GM23338 (cell line): Measurements from ENCODE around the gene CDKN2AIP. TPM values are rescaled to one million over a fixed set of nuclear protein-coding genes. Genes with fewer than 3 reads are reported as not detected.

Experiments used
- ATAC-seq: fragments of 200-7000 bp; cut with Tn5 transposase; 3 replicates; pipeline ENCODE4 v1.9.1; 2020
- DNase-seq: peaks from one replicate; pipeline ENCODE4 v3.0.0-alpha.2; 2015; ENCODE audit warnings: low spot score
- H2AFZ ChIP-seq: fragments of 200-600 bp; sonication (generic); 2 replicates; pipeline ENCODE4 v1.8.0; 2016; ENCODE audit warnings: antibody characterized with exemption, mild to moderate bottlenecking, moderate library complexity
- H3F3A ChIP-seq: fragments of 200-600 bp; sonication (generic); replicated peaks from 2 replicates; pipeline ENCODE4 v1.8.0; 2017; ENCODE audit warnings: antibody characterized with exemption, mixed run types, low read depth
- H3K27ac ChIP-seq: fragments of 200-600 bp; sonication (generic); 2 replicates; pipeline ENCODE4 v1.6.1; 2016; ENCODE audit warnings: low read depth
- H3K27me3 ChIP-seq: fragments of 200-600 bp; sonication (generic); 2 replicates; pipeline ENCODE4 v1.8.0; 2016; ENCODE audit warnings: mild to moderate bottlenecking, mixed run types, moderate library complexity; ENCODE audit not compliant: insufficient read depth
- H3K36me3 ChIP-seq: fragments of 200-600 bp; sonication (generic); 2 replicates; pipeline ENCODE4 v1.8.0; 2016; ENCODE audit warnings: mild to moderate bottlenecking; ENCODE audit not compliant: insufficient read depth
- H3K4me1 ChIP-seq: fragments of 200-600 bp; sonication (generic); 2 replicates; pipeline ENCODE4 v1.8.0; 2016; ENCODE audit warnings: mild to moderate bottlenecking, moderate library complexity; ENCODE audit not compliant: insufficient read depth
- H3K4me2 ChIP-seq: fragments of 200-600 bp; sonication (generic); 2 replicates; pipeline ENCODE4 v1.7.1; 2017; ENCODE audit warnings: mixed run types
- H3K4me3 ChIP-seq: fragments of 200-600 bp; sonication (generic); 2 replicates; pipeline ENCODE4 v1.6.1; 2016; ENCODE audit warnings: mixed run types
- H3K79me2 ChIP-seq: fragments of 200-600 bp; sonication (generic); replicated peaks from 2 replicates; pipeline ENCODE4 v1.8.0; 2017; ENCODE audit warnings: mild to moderate bottlenecking; ENCODE audit not compliant: insufficient read depth
- H3K9me2 ChIP-seq: fragments of 200-600 bp; sonication (generic); 2 replicates; pipeline ENCODE4 v1.8.0; 2017; ENCODE audit not compliant: insufficient read depth
- H4K20me1 ChIP-seq: fragments of 200-600 bp; sonication (generic); replicated peaks from 2 replicates; pipeline ENCODE4 v1.8.0; 2017; ENCODE audit warnings: mild to moderate bottlenecking; ENCODE audit not compliant: insufficient read depth
- H3K27ac Mint-ChIP-seq: 2 replicates; pipeline ENCODE4 v1.8.0; 2020; ENCODE audit warnings: inconsistent platforms, mild to moderate bottlenecking, moderate library complexity, mixed read lengths
- H3K27me3 Mint-ChIP-seq: 3 replicates; pipeline ENCODE4 v1.8.0; 2022; ENCODE audit warnings: low read depth, mild to moderate bottlenecking, moderate library complexity, mixed read lengths, inconsistent platforms; ENCODE audit not compliant: insufficient read depth, poor library complexity
- H3K36me3 Mint-ChIP-seq: 3 replicates; pipeline ENCODE4 v1.8.0; 2021; ENCODE audit warnings: low read depth, mild to moderate bottlenecking, inconsistent platforms, moderate library complexity, mixed read lengths
- H3K4me1 Mint-ChIP-seq: 3 replicates; pipeline ENCODE4 v1.8.0; 2020; ENCODE audit warnings: mild to moderate bottlenecking, inconsistent platforms, mixed read lengths
- H3K4me3 Mint-ChIP-seq: 3 replicates; pipeline ENCODE4 v1.8.0; 2021; ENCODE audit warnings: moderate library complexity, mild to moderate bottlenecking, inconsistent platforms, mixed read lengths
- H3K9me3 Mint-ChIP-seq: 3 replicates; pipeline ENCODE4 v1.8.0; 2020; ENCODE audit warnings: moderate library complexity, mild to moderate bottlenecking, inconsistent platforms, mixed read lengths
- CREB1 ChIP-seq: fragments of 250-450 bp; sonication (Bioruptor Pico); IDR thresholded peaks from 2 replicates; pipeline ENCODE4 v1.5.0; 2020; ENCODE audit warnings: low read depth, mild to moderate bottlenecking, moderate library complexity
- ETS1 ChIP-seq: IDR thresholded peaks from 2 replicates; pipeline ENCODE4 v1.6.1; 2016; ENCODE audit warnings: antibody characterized with exemption
- EZH2 ChIP-seq: fragments of 200-600 bp; sonication (generic); IDR thresholded peaks from one replicate; pipeline ENCODE4 v1.8.0; 2017; ENCODE audit warnings: antibody characterized with exemption, mild to moderate bottlenecking, low read depth; ENCODE audit not compliant: unreplicated experiment
- EZH2phosphoT487 ChIP-seq: fragments of 200-600 bp; sonication (generic); IDR thresholded peaks from one replicate; pipeline ENCODE4 v1.8.1; 2018; ENCODE audit warnings: antibody characterized with exemption; ENCODE audit not compliant: unreplicated experiment
- JUNB ChIP-seq: IDR thresholded peaks from one replicate; pipeline ENCODE4 v1.6.1; 2016; ENCODE audit warnings: antibody characterized with exemption; ENCODE audit not compliant: unreplicated experiment
- NANOG ChIP-seq: IDR thresholded peaks from 2 replicates; pipeline ENCODE4 v1.6.1; 2016; ENCODE audit warnings: antibody characterized with exemption, borderline replicate concordance
- POLR2AphosphoS5 ChIP-seq: IDR thresholded peaks from 2 replicates; pipeline ENCODE4 v1.6.1; 2016; ENCODE audit warnings: antibody characterized with exemption, low read depth
- STAT1 ChIP-seq: IDR thresholded peaks from one replicate; pipeline ENCODE4 v1.6.1; 2016; ENCODE audit warnings: antibody characterized with exemption; ENCODE audit not compliant: unreplicated experiment
- ZNF462 ChIP-seq: fragments of 250-450 bp; sonication (Bioruptor Pico); IDR thresholded peaks from 2 replicates; pipeline ENCODE4 v1.5.0; 2020; ENCODE audit warnings: mild to moderate bottlenecking, moderate library complexity
- polyA plus RNA-seq: library from polyadenylated mRNA; unstranded; fragments of >200 nt; fragmentation: Nextera tagmentation; extraction: Ambion mirVana; gene quantifications from 2 replicates; pipeline ENCODE4 v1.2.1, GENCODE V29; 2016
- total RNA-seq: library from RNA; depleted of rRNA; stranded (reverse); fragments of >200 nt; shearing (Covaris generic); gene quantifications from 2 replicates; pipeline ENCODE4 v1.2.3, GENCODE V29; 2014
- TF ChIP-seq, protein P1 (sequence below): IDR thresholded peaks from one replicate; pipeline ENCODE4 v1.6.1; 2018; ENCODE audit warnings: antibody characterized with exemption; ENCODE audit not compliant: unreplicated experiment

CDKN2AIP gene
- total and polyA plus RNA-seq, 2 experiments from 2014 or later: 15.2 to 27.2 TPM

DNA sequence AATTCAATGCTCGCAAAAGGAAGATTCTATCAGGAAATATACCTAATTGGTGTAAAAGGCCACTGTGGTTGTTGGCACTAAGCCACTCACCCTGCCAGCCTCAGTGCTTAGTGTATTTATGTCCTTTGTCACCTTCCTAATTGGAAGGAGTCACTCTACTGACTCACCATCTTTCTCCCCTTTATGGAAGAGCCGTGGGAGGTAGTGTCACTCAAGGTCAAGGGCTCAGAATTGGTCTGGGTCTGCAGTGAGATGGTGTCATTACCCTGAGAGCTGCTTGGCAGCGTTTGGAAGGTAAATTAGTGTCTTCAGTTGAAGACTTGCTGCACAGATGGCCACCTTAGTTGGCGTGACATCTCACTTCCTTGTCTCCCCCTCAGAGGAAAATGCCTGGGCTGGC lies 41.7 kb upstream of the CDKN2AIP start:
- no peaks in the 10 kb centered on the region; the same call in 2 of the 3 replicates for H3K9me3 Mint-ChIP-seq
- H3K27me3 Mint-ChIP-seq: peaks cover 9% of the 10 kb centered on the region
- peaks cover 5% of the 10 kb centered on the region for H3K4me1 Mint-ChIP-seq
- Histone ChIP-seq H3F3A (no peaks in the 10 kb centered on the region), H3K9me2 (no peaks in the 10 kb centered on the region), H3K36me3 (no peaks in the 10 kb centered on the region), H3K79me2 (no peaks in the 10 kb centered on the region), H4K20me1 (no peaks in the 10 kb centered on the region), H2AFZ (no peak overlapping the region), H3K27ac (no peak overlapping the region), H3K4me1 (no peaks in the 10 kb centered on the region), H3K27me3 (peaks cover 4% of the 10 kb centered on the region), H3K4me2 (no peak overlapping the region), H3K4me3 (no peak overlapping the region)
- DNase-seq (no peak), ATAC-seq (no peak)
- no peak overlapping the region for H3K4me3 Mint-ChIP-seq
- no peaks in the 10 kb centered on the region; the same call in 2 of the 3 replicates for H3K36me3 Mint-ChIP-seq
- TF ChIP-seq EZH2: no peak
- TF ChIP-seq, protein P1, sequence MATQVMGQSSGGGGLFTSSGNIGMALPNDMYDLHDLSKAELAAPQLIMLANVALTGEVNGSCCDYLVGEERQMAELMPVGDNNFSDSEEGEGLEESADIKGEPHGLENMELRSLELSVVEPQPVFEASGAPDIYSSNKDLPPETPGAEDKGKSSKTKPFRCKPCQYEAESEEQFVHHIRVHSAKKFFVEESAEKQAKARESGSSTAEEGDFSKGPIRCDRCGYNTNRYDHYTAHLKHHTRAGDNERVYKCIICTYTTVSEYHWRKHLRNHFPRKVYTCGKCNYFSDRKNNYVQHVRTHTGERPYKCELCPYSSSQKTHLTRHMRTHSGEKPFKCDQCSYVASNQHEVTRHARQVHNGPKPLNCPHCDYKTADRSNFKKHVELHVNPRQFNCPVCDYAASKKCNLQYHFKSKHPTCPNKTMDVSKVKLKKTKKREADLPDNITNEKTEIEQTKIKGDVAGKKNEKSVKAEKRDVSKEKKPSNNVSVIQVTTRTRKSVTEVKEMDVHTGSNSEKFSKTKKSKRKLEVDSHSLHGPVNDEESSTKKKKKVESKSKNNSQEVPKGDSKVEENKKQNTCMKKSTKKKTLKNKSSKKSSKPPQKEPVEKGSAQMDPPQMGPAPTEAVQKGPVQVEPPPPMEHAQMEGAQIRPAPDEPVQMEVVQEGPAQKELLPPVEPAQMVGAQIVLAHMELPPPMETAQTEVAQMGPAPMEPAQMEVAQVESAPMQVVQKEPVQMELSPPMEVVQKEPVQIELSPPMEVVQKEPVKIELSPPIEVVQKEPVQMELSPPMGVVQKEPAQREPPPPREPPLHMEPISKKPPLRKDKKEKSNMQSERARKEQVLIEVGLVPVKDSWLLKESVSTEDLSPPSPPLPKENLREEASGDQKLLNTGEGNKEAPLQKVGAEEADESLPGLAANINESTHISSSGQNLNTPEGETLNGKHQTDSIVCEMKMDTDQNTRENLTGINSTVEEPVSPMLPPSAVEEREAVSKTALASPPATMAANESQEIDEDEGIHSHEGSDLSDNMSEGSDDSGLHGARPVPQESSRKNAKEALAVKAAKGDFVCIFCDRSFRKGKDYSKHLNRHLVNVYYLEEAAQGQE: no peak
- no peak overlapping the region for H3K27ac Mint-ChIP-seq

DNA sequence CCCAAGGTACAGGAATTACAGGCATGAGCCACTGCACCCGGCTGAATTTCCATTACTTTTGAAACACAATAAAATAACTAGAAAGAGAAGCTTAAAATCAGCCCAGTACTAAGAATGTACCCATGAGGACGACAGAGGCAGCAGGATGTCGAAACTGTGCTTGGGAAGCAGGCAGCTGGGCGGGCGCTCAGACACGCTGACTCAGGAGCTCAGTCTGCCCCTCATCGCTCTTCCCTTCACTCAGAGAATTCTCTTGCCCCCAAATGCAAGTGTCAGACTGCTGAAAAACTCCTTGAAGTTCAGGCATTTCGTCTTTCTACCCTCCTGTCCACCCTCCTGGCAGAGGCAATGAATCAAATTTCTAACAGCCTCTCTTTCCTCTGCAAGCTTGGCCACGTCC lies 41.0 kb upstream of the CDKN2AIP start:
- DNase-seq: no peak
- Histone ChIP-seq H3K27ac (no peak overlapping the region), H3F3A (no peaks in the 10 kb centered on the region), H3K4me3 (no peak overlapping the region), H3K4me2 (no peak overlapping the region), H4K20me1 (no peaks in the 10 kb centered on the region), H3K79me2 (no peaks in the 10 kb centered on the region), H2AFZ (no peak overlapping the region), H3K27me3 (no peaks in the 10 kb centered on the region), H3K9me2 (no peaks in the 10 kb centered on the region), H3K36me3 (no peaks in the 10 kb centered on the region), H3K4me1 (no peaks in the 10 kb centered on the region)
- Mint-ChIP-seq H3K9me3 (no peaks in the 10 kb centered on the region; the same call in 2 of the 3 replicates), H3K27ac (no peak overlapping the region), H3K4me3 (no peak overlapping the region), H3K27me3 (peaks cover 7% of the 10 kb centered on the region), H3K36me3 (no peaks in the 10 kb centered on the region; the same call in 2 of the 3 replicates), H3K4me1 (peaks cover 9% of the 10 kb centered on the region)
- TF ChIP-seq NANOG: no peak
- no peak for TF ChIP-seq POLR2AphosphoS5
- no peak for TF ChIP-seq CREB1 (CRISPR knock-in tag)
- no peak for TF ChIP-seq EZH2
- no peak for TF ChIP-seq STAT1
- no peak for TF ChIP-seq ETS1
- TF ChIP-seq EZH2phosphoT487: no peak
- TF ChIP-seq ZNF462 (CRISPR knock-in tag): no peak
- no peak for TF ChIP-seq JUNB
- ATAC-seq: no peak
